SIG-M5 treated with dmso at 0.1 percent for 504 hours (cell line): ENCODE results near the gene ZNF280B.
"Not testable (repeated sequence)": the region's sequence is repeated elsewhere in the genome, so short reads cannot be mapped to it uniquely, and the experiment has no call there.

ENCODE experiments used
- DNase-seq: peaks from one replicate; lab custom pipeline; 2025; ENCODE audit not compliant: unreplicated experiment; lab: John Stamatoyannopoulos, UW

Gene ZNF280B

DNA sequence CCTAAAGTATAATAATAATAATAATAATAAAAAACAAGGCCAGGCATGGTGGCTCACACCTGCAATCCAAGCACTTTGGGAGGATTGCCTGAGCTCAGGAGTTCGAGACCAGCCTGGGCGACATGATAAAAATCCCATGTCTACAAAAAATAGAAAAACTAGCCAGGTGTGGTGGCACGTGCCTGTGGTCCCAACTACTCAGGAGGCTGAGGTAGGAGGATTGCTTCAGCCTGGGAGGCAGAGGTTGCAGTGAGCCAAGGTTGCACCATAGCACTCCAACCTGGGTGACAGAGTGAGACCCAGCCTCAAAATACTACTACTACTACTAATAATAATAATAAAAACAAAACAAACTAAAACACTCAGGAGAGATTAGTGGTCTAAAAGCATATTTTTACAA is 27.1 kb upstream of the ZNF280B start:
- no peak for DNase-seq

DNA sequence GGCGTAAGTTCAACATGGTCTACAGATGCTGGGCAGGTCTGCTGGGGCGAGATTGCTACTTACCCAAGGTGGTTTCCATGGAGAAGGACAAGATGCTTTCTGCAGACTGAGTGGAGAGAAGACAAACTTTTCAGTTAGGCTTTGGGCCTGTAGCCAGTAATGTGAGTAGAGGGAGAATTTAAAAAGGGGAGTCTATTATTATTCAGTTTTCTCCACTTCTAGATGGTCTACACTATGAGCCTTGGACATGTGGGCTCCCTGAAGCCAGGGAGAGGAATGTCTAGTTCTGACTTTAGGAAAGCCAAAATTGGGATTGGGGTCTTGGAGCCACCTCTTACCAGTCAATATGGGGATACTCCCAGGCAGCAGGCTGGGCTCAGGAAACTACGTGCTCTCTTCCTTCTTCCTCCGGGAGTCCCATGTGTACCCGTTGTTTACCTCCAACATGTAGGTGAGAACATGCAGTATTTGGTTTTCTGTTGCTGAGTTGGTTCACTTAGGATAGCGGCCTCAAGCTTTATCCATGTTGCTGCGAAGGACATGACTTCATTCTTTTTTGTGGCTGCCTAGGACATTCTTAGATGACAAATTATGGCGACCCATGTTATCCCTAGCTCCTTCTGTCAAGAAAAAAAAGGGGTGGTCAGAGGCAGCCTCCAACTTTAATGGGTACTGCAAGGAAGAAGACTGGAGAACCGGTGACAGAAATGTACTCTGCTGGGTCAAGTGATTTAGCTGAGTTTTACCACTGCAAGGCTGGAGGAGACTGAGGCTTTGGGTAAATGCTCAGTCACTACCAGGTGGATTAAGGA is 26.3 kb upstream of the ZNF280B start:
- no peak for DNase-seq

DNA sequence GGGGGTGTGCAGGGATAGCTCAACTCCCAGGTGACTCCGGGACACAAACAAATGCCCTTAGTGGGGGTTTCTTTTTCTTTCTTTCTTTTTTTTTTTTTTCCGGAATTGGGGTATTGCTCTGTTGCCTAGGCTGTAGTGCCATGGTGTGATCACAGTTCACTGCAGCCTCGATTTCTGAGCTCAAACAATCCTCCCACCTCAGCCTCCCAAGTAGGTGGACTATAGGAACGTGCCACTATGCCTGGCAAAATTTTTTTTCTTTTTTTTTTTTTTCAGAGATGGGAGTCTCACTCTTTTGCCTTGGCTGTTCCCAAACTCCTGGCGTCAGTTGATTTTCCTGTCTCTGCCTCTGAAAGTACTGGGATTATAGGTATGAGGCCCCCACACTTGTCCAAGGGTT is 25.3 kb upstream of the ZNF280B start:
- no peak for DNase-seq

DNA sequence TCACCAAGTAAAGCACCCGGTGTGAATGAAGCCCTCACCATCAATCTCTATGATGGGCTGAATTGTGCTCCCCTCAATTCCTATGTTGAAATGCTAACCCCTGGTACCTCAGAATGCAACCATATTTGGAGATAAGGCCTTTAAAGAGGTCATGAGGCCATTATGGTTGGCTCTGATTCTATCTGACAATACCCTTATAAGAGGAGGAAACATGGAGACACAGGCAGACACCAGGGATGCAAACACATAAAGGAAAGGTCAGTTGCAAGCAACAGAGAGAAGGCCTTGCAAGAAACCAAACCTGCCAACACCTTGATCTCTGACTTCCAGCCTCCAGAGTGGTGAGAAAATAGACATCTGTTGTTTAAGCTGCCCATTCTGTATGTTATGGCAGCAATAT is 24.9 kb upstream of the ZNF280B start:
- DNase-seq = no peak

DNA sequence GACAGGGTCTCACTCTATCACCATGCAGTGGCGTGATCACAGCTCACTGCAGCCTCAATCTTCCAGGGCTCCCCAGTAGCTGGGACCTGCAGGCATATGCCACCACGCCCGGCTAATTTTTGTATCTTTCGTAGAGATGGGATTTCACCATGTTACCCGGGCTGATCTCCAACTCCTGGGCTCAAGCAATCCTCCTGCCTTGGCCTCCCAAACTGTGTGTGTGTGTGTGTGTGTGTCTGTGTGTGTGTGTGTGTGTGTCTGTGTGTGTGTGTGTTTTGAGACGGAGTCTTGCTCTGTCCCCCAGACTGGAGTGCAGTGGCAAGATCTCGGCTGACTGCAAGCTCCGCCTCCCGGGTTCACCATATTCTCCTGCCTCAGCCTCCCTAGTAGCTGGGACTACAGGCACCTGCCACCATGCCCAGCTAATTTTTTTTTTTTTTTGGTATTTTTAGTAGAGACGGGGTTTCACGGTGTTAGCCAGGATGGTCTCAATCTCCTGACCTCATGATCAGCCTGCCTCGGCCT is 24.1 kb upstream of the ZNF280B start:
- DNase-seq = not testable (repeated sequence)

DNA sequence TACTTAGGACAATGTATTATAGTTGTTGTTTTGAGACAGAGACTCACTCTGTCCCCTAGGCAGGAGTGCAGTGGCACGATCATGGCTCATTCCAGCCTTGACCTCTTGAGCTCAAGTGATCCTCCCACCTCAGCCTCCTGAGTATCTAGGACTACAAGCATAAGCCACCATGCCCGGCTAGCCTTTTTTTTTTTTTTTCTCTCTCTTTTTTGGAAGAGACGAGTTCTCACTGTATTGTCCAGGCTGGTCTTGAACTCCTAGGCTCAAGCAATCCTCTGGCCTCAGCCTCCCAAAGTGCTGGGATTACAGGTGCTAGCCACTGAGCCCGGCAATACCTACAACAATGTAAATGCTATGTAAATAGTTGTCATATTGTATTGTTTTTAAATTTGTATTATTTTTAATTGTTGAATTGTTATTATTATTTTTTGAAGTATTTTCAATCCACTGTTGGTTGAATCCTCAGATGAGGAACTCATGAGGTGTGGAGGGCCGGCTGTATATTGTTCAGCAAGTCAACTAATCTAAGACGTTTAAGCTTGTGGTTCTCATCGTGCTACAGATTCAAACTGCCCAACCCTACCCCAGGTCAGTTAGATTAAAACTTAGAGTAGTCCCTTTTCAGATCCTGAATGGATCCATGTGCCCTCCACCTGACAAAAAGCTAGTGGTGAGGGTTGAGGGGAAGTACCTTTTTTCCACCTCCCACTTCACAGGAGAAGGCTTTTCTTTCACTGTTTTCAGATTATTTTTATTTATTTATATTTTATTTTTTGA is 23.4 kb upstream of the ZNF280B start:
- DNase-seq = no peak

DNA sequence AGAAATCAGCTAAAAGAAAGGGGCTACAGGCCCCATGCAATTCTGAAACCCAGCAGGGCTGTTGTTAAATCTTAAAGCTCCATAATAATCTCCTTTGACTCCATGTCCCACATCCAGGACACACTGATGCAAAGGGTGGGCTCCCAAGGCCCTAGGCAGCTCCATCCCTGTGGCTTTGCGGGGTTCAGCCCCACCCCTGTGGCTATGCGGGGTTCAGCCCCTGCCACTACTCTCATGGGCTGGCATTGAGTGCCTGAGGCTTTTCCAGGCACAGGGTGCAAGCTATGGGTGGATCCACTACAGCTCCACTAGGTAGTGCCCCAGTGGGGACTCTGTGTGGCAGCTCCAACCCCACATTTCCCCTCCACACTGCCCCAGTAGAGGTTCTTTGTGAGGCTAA is 20.2 kb upstream of the ZNF280B start:
- DNase-seq = no peak

DNA sequence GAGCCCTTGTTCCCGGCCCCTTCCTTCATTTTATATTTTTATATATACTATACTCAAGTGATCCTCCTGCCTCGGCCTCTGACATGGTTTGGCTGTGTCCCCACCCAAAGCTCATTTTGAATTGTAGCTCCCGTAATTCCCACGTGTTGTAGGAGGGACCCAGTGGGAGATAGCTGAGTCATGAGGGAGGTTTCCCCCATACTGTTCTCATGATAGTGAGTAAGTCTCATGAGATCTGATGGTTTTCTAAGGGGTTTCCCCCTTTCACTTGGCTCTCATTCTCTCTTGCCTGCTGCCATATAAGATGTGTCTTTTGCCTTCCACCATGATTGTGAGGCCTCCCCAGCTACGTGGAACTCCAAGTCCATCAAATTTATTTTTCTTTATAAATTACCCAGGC is 18.8 kb upstream of the ZNF280B start:
- DNase-seq = no peak

DNA sequence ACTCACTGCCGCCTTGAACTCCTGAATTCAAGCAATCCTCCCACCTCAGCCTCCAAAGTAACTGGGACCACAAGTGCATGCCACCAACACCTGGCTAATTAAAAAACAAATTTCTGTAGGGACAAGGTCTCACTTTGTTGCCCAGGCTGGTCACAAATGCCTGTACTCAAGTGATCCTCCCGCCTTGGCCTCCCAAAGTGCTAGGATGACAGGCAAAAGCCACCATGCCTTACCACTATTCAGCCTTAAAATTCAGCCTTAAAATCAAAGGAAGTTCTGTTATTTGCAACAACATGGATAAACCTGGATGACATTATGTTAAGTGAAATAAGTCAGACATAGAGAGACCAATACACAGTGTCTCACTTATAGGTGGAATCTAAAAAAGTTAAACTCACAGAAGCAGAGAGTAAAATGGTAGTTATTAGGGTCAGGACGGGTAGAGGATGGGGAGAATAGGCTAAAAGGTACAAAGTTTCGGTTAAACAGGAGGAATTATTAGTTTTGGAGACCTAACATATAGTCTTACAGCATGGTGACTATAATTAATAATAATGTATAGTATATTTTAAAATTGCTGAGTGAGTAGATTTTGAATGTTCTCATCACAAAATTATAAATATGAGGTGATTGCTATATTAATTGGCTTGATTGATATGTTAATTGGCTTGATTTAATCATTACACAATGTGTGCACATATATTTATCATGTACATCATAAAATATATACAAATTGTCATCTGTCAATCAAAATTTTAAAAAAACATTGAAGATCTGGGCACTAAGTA is 17.8 kb upstream of the ZNF280B start:
- no peak for DNase-seq

DNA sequence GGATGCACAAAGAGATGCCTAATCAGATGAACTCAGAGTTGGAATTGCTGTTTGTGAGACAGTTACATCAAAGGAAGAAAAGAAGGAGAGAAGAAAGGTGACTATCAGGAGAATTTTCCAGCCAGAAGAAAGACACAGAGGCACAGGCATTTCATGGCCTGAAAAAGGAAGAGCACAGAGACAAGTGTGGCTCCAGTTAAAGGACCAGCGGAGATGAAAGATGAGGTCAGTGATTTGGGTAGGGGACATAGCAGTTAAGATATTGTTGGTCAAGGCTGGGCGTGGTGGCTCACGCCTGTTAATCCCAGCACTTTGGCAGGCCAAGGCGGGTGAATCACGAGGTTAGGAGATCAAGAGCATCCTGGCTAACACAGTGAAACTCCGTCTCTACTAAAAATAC is 15.0 kb upstream of the ZNF280B start:
- no peak for DNase-seq

DNA sequence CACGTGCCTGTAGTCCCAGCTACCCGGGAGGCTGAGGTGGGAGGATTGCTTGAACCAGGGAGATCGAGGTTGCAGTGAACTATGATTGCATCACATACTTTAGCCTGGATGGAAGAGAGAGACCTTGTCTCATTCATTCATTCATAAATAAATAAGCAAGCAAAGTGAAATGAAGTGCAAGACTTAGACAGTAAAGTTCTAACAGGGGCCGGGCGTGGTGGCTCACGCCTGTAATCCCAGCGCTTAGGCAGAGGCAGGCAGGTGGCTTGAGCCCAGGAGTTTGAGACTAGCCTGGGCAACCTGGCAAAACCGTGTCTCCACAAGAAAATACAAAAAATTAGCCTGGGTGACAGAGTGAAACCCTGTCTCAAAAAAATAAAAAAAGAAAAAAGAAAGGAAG is 13.1 kb upstream of the ZNF280B start:
- no peak for DNase-seq

DNA sequence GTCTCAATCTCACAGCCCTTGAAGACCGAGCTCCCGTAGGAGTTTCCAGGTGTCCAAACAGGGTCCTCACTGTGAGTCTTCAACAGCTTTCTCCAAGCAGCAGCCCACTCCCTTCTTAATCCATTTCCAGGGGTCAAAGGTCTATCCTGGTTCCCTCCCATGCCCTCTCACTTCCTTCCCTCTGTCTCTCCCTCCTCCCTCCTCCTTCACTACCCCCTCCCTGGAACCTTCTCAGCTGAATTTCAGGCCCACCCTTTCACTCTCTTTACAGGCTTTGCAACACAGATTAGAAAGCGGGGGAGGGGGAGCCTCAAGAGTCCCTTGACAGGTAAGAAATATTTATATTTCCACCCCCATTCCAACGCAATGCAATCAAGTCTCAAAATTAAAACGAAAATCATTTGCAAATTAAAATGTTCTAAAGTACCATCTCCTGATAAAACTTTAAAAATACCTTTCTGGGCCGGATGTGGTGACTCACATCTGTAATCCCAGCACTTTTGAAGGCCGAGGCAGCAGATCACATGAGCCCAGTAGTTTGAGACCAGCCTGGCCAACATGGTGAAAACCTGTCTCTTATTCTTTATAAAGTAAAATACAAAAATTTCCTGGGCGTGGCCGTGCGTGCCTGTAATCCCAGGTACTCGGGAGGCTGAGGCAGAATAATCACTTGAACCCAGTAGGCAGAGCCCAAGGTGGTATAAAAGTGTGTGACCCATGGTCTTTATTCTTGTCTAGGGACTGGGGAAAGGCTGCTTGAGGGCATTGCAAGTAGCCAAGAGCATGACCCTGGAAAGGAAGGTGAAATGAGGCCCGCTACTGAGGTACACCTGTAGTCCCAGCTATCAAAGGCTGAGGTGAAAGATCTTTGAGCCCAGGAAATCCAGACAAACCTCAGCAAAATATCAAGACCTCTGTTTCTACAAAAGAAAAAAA is 12.4 kb upstream of the ZNF280B start:
- no peak for DNase-seq

DNA sequence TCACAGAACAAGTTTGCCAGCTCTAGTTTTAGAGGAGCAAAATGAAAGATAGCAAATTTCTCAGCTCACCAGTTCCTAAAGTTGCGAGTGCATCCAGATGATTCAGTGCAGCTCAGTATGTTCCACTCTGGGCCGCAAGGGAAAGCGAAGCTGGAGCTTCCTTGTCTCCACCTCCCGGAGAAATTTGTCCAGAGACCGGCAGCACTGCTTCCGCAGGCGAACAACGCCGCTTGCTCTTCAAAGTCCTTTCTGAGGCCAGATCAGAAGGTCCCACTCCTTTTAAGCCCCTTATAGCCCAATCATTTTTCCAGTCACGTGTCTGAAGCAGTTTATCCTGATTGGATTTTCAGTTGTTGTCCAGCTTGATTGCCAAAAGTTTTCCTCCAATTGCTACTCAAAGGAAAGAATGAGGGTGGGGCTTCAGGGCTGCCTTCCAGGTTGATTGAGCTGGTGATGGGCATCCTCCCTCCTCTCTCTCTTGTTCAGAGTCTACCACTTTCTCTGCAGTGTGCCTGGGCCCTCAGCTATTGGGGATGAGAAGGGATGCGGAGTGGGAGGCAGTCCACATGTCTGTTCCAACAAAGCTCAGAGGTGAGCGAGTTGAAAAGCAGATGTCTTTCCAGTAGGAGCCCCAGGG is 11.6 kb upstream of the ZNF280B start, which contains the start of gene ZNF280A:
ZNF280A (minus strand) TSS at position 251 of the 637 bp plus-strand sequence. CDS start 4,640 bp downstream, outside the sequence.
- DNase-seq = no peak

DNA sequence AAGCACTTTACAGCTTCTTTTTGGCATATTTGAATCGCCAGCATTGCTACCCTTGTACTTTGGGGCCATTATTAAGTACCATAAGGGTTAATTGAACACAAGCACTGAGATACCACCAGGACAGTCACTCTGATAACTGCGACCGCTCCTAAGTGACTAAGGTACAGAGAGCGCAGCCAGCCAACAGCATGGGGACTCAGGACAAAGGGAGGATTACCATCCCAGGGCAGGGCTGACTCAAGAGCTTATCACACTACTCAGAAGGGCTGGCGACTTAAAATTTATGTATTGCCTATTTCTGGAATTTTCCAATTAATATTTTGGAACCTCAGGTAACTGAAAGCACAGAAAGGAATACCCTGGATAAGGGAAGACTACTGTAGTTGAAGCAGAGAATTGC is 11.0 kb upstream of the ZNF280B start:
- no peak for DNase-seq

DNA sequence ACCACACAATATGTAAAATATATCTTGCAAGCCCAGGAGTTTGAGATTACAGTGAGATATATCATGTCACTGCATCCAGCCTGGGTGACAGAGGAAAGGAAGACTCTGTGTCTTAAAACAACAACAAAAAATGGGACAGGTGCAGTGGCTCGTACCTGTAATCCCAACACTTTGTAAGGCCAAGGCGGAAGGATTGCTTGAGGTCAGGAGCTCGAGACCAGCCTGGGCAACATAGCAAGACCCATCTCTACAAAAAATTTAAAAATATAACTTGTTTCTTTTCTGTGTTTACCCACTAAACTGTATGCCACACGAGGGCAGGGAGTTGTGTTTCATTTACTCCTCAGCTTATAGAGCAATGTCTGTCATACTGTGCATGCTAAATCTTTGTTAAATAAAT is 8.4 kb upstream of the ZNF280B start:
- no peak for DNase-seq

DNA sequence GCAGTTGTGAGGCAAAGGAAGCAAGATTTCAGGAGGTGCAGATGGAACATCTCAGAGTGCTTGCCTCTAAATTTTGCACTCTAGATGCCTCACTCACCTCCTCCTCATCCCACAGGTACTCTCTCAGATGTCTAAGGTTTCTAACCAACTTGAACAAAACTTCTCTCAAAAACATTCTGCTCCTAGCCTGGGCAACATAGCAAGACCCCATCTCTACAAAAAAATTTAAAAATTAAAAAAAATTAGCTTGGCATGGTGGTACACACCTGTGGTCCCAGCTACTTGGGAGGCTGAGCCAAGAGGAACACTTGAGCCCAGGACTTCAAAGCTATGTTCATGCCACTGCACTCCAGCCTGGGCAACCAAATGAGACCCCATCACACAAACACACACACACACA is 7.3 kb upstream of the ZNF280B start:
- DNase-seq = no peak

DNA sequence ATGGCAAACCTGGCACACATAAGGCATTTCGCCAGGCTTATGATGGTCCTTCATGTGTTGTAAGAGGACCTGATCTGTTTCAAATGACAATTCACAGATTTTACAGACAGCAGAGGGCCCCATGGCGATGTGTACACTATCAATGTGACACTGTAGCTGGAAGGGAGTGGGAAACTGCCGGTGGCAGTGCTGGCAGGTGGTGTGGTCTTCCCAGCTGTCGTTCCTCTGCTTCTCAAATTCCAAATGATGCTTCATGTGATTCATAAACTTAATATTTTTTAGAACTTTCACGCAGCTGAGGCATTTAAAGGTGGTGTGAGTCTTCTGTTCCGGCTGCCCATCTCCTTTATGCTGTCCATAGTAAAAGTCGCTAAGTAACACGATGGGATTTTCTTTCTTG is 5.9 kb upstream of the ZNF280B start:
- DNase-seq = not testable (repeated sequence)

DNA sequence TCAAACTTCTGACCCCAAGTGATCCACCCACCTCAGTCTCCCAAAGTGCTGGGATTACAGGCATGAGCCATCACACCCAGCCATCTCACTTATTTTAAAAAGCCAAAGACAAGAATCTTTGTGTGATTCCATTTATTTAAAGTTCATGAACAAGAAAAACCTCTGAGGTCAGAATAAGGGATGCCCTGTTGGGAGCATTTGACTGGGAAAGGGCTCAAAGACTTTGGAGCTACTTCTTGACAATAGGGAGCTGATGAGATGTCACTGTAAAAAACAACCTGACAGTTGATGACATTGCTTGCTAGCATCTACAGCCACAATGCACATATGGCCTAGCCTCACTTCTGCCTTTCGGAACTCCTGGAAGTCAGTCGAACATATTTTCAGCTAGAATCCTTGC is 5.1 kb upstream of the ZNF280B start:
- no peak for DNase-seq

DNA sequence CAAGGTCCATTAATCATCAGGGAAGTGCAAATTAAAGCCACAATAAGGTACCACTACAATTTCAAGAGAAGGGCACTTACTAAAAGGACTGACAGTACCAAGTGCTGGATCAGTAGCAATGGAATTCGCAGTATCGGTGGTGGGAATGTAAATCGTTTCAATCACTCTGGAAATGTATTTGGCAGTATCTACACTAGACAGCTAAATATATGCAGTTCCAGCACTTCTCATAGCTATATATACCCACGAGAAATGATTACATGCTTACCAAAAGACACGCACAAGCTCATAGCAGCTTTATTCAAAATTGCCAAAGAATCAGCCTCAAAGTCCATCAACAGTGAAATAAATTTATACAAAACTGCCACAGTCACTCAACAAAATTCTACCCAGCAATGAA is 4.4 kb upstream of the ZNF280B start:
- DNase-seq = no peak

DNA sequence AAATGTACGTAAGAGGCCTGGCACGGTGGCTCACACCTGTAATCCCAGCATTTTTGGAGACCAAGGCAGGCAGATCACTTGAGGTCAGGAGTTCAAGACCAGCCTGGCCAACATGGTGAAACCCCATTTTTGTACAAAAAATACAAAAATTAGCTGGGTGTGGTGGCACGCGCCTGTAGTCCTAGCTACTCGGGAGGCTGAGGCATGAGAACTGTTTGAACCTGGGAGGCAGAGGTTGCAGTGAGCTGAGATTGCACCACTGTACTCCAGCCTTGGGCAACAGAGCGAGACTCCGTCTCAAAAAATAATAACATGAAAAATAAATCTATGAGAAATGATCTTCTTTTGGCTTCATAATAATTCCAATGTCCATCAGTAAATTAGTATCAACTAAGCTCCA is 2.3 kb upstream of the ZNF280B start:
- DNase-seq = not testable (repeated sequence)
